IPS-11a (cell line): Measurements from ENCODE around the gene SHISA9.
"Not testable (repeated sequence)": the region's sequence is repeated elsewhere in the genome, so short reads cannot be mapped to it uniquely, and the experiment has no call there.

Source experiments
- H3K4me3 ChIP-seq: one replicate; pipeline ENCODE4 v1.5.1; 2013; ENCODE audit warnings: low read depth, low read length, control low read depth

The SHISA9 gene

DNA sequence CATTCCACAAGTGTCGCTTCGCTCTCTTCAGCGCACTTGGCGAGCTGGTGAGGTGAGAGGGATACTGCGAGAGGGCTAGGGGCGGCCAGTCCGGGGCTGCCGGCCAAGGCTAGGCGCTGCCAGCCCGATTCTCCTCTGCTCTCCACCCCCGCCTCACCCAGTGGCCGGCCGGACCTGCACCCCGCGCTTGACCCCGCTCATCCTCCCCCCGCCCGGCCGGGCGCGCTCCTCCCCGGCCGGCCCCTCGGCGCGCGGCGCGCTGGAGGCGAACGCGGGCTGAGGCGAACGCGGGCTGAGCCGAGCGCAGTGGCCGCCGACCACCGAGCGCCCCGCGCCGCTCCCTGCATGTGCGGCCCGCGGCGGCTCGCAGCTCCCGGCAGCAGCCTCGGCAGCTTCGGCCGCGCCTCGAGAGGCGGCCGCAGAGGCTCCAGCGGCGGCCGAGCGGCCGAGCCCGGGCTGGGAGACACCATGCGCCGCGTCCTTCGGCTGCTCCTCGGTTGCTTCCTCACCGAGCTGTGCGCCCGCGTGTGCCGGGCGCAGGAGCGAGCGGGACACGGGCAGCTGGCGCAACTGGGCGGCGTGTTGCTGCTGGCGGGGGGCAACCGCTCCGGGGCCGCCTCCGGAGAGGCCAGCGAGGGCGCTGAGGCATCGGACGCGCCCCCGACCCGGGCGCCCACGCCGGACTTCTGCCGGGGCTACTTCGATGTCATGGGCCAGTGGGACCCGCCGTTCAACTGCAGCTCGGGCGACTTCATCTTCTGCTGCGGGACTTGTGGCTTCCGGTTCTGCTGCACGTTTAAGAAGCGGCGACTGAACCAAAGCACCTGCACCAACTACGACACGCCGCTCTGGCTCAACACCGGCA, at the start of gene SHISA9:
TSS of gene SHISA9 (plus strand) at position 2 of the 865 bp plus-strand sequence.
- peak within 1 kb of the TSS; percentile 94 for H3K4me3 ChIP-seq

DNA sequence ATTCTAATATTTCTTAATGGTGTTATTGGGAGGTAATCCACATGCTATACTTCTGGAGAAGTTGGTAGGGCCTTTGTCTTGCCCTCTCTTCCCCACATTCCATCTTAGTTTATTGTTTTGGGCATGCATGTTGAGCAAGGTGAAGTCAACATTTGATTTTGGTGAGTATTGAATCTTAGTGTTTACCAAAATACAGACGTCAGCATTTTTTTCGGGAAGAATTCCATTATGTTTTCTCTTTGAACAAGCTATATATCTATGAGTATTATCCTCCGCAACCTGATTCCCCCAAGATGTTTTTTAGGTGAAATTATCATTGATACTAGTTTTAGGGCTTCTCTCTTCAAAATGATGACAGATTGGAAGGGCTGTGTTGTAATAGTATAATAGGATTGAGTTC, 47.4 kb upstream of the SHISA9 start:
- no peak overlapping the region for H3K4me3 ChIP-seq

DNA sequence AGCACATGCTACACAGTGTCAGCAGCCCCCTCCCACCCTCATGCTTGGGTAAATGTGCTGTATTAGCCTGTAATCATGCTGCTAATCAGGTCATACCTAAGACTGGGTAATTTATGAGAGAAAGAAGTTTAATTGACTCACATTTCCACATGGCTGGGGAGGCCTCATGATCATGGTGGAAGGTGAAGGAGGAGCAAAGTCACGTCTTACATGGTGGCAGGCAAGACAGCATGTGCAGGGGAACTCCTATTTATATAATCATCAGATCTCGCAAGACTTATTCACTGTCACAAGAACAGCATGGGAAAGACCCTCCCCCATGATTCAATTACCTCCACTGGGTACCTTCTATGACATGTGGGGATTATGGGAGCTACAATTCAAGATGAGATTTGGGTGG, 44.0 kb upstream of the SHISA9 start:
- H3K4me3 ChIP-seq: not testable (repeated sequence)

- H3K4me3 ChIP-seq: no peak overlapping the region
Measured at GRCh38 chr16:12862327-12862726, 39.1 kb upstream of the SHISA9 start.

DNA sequence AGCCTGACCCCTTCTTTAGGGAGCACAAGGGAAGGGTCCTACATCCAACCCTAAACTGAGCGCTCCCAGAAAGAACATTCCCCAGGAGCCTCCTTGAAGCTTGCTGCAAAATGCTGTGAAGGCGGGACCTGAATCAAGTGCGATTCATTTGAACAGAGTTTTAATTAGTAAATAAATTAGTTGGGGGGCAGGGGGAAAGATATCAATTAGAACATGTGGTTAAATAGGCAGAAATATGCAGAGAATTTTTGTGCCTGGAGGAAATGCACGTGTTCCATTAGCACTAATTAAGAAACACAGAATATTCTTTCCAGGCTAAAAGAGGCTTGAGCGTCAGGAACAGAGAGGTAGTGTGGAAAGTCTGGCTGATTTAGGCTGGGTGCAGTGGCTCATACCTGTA, 38.5 kb upstream of the SHISA9 start:
- H3K4me3 ChIP-seq: no peak overlapping the region

- no peak overlapping the region for H3K4me3 ChIP-seq
Measured at GRCh38 chr16:12866981-12867551, 34.3 kb upstream of the SHISA9 start.

- H3K4me3 ChIP-seq: no peak overlapping the region
Measured at GRCh38 chr16:12868169-12868568, 33.2 kb upstream of the SHISA9 start.

- H3K4me3 ChIP-seq: no peak overlapping the region
Measured at GRCh38 chr16:12868788-12869187, 32.6 kb upstream of the SHISA9 start.

DNA sequence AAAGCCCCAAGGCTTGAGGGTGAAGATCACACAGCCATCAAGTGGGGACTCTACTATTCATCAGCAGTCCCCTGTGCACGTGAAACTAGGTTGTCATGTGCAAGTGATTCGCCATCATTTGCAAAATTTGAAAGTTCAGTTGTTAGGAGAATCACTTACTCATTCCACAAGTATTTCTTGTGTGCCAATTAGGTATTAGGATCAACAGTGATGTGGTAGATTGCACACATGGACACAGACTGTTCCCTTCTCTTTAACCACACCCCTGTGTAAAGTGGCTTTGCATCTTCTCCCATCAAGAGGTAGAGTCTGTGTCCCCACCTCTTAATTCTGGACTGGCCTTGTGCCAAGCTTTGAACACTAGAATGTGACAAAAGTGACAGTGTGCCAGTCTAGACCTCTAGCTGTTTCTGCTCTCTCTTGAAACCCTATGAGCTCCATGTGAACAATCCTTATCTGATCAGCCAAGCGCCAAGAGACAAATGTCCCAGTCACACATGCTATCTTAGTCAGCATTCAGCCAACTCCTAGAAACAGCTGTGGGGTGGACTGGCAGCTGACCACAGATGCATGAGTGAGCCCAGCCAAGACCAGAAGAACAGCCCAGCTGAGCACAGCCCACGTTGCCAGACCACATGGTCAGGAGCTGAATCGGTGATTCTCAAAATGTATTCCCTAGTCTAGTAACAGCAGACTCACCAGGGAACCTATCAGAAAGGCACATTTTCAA, 31.5 kb upstream of the SHISA9 start:
- no peak overlapping the region for H3K4me3 ChIP-seq

DNA sequence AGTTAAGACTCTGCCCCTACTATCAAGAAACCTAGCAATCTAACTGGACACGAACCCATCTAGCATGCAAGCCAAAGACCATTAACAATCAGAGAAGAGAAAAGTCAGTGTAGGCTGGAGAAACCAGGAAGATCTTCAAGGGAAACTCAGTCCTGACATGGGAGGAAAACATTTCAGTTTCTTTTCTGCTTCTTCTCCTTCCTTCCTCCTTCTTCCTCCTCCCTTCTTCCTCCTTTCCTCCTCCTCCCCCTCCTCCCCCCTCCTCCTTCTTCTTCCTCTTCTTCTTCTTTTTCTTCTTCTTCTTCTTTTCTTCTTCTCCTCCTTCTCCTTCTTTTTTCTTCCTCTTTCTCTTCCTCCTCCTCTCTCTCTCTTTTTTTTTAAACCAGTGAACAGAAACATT, 29.6 kb upstream of the SHISA9 start:
- no peak overlapping the region for H3K4me3 ChIP-seq

GRCh38 chr16:12874186-12874585, 27.2 kb upstream of the SHISA9 start:
- H3K4me3 ChIP-seq: no peak overlapping the region

DNA sequence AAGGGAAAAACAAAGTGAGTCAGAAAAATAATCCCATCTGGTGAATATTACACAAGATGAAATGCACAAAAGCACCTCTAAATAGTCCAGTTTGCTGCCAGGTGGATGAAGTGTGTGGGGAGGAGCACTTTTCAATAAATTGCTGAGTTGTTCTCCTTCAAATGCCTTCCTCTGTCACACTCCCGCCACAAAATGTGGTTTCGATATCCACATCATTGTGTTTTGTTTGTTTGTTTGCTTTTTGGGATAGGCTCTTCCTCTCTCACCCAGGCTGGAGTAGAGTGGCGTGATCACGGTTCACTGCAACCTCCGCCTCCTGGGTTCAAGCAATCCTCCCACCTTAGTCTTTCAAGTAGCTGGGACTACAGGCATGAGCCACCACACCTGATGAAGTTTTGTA, 24.6 kb upstream of the SHISA9 start:
- no peak overlapping the region for H3K4me3 ChIP-seq

DNA sequence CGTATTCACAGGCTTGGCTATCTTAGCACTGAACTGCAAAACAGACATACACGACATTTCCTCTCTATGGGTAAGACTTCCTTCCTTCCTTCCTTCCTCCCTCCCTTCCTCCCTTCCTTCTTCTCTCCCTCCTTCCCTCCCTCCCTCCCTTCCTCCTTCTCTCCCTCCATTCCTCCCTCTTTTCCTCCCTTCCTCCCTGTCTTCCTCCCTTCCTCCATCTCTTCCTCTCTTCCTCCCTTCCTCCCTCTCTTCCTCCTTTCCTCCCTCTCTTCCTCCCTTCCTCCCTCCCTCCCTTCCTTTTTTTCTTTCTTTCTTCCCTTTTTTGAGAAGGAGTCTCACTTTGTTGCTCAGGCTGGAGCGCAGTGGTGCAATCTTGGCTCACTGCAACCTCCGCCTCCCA, 22.4 kb upstream of the SHISA9 start:
- H3K4me3 ChIP-seq: no peak overlapping the region

DNA sequence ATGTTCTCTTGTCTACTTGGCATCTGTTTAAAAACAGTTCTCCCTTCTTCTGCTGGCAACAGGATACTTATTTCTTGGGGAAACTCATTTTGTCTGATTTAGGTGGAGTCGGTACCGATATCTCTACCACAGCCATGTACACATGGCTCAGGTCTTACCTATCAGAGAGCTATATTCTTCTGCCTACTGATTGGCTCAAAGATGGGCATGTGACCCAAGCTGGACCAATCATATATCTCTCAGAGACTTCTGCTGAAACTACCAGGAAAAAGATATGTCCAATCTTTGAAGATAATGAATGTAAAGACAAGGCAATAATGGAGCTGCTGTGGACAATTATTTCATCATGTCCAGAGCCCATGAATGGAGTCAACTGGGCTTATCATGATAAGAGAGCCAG, 21.6 kb upstream of the SHISA9 start:
- no peak overlapping the region for H3K4me3 ChIP-seq

DNA sequence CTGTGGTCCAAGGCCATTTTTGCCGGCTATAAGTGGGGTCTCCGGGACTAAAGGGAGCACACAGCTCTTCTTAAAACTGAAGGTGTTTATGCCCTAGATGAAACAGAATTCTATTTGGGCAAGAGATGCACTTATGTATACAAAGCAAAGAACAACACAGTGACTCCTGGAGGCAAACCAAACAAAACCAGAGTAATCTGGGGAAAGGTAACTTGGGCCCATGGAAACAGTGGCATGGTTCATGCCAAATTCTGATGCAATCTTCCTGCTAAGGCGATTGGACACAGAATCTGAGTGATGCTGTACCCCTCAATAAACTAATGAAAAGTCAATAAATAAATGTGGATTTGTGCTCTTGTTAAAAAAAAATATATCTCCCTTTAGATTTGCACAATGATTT, 20.2 kb upstream of the SHISA9 start:
- no peak overlapping the region for H3K4me3 ChIP-seq

DNA sequence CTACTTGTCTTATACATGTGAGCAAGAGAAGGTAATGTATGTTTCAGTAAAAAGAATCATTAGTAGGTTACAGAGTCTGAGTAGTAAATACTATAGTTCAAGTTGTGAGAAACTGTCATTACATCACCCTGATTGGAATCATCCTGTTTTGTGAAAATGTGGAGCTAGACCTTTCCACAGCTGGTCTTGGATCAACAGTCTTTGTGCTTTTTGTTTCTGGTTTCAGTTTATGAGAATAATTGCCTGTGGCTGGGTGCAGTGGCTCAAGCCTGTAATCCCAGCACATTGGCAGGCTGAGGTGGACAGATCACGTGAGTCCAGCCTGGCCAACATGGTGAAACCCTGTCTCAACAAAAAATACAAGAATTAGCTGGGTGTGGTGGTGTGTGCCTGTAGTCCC, 19.7 kb upstream of the SHISA9 start:
- H3K4me3 ChIP-seq: no peak overlapping the region

- no peak overlapping the region for H3K4me3 ChIP-seq
Measured at GRCh38 chr16:12885742-12886141, 15.7 kb upstream of the SHISA9 start.

- H3K4me3 ChIP-seq: no peak overlapping the region
Measured at GRCh38 chr16:12891836-12892235, 9.6 kb upstream of the SHISA9 start.

DNA sequence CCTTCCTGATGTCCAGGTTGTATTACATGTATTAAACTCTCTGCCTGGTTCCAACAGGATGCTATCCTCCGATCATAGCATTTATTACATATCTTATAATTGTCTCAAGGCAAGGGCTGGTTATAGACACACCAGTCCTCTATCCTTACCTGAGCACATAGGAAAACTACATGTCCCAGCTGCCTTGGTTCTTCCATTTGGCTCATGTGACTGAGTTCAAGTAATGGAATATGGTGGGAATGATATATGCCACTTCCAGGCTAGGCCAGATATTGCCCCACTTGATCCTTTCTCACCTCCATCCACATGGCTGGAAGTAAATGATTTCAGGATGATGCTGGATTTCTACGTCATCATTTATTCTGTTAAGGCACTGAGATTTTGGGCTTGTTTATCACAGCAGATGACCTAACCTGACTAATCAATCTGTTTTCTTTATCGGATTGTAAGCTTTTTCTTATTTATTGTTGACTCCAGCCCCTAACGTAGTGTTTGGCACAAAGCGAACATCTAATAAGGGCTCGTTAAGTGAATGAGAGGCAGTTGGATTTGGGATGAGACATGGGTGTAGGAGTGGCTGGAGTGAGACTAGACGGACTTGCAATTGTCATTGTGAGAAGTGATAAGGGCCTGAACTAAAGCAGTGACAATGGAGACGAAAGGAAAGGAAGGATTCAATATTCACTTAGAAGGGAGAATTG, 8.2 kb upstream of the SHISA9 start:
- no peak overlapping the region for H3K4me3 ChIP-seq

GRCh38 chr16:12896562-12896961, 4.8 kb upstream of the SHISA9 start:
- no peak overlapping the region for H3K4me3 ChIP-seq

DNA sequence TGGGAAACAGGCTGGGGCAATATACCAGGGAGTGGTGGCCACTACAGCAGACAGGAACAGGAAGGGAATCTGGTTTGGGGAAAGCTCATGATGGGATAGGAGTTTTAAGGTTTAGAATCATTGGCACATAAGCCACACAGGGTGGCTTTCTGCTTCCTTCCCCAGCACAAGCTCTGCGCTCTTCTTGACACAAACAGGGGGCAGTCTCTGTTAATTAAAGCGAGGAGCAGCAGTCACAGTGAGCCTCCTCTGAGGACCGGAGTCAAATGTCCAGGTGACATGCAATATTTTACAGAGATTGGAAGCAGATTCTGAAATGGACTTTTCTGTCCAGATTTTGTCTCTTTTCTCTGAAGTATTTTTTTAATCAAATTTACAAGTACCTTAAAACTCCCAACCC, 2.8 kb upstream of the SHISA9 start:
- no peak overlapping the region for H3K4me3 ChIP-seq
